IPS DF 4.7 (cell line): ENCODE measurements around the gene GOLGA8K.
"Not testable (repeated sequence)": the region's sequence is repeated elsewhere in the genome, so short reads cannot be mapped to it uniquely, and the experiment has no call there.

Source experiments
- DNase-seq: peaks from one replicate; pipeline ENCODE4 v3.0.0-alpha.2; 2013; ENCODE audit warnings: low spot score; ENCODE audit errors: extremely low read depth

Gene GOLGA8K

GRCh38 chr15:32403192-32403591 is at the start of gene GOLGA8K:
TSS of gene GOLGA8K (minus strand) at chr15:32403292. CDS start at chr15:32403194, 98 bp downstream.
- DNase-seq, result not testable (repeated sequence)

- not testable (repeated sequence) for DNase-seq
These were observed 37.4 kb upstream of the GOLGA8K start for GRCh38 chr15:32440445-32440977.

GRCh38 chr15:32434102-32434963 is 31.2 kb upstream of the GOLGA8K start:
- not testable (repeated sequence) for DNase-seq

GRCh38 chr15:32427635-32428034 is 24.5 kb upstream of the GOLGA8K start:
- DNase-seq, result not testable (repeated sequence)

GRCh38 chr15:32426511-32426910 is 23.4 kb upstream of the GOLGA8K start:
- DNase-seq, result not testable (repeated sequence)

GRCh38 chr15:32407903-32408302 is 4.8 kb upstream of the GOLGA8K start:
- not testable (repeated sequence) for DNase-seq

- not testable (repeated sequence) for DNase-seq
These were observed 6.6 kb downstream of the GOLGA8K start for GRCh38 chr15:32396522-32396921.

GRCh38 chr15:32394745-32395144 is 8.3 kb downstream of the GOLGA8K start:
- not testable (repeated sequence) for DNase-seq

GRCh38 chr15:32388050-32388648 is 14.9 kb downstream of the GOLGA8K start:
- DNase-seq, result not testable (repeated sequence)

- DNase-seq, result not testable (repeated sequence)
These were observed 17.1 kb downstream of the GOLGA8K start for GRCh38 chr15:32385823-32386495.

- DNase-seq, result not testable (repeated sequence)
These were observed 28.9 kb downstream of the GOLGA8K start for GRCh38 chr15:32374185-32374584.

- DNase-seq, result not testable (repeated sequence)
These were observed 29.4 kb downstream of the GOLGA8K start for GRCh38 chr15:32373707-32374106.

- DNase-seq, result not testable (repeated sequence)
These were observed 31.0 kb downstream of the GOLGA8K start for GRCh38 chr15:32372075-32372474.

GRCh38 chr15:32370526-32370925 is 32.6 kb downstream of the GOLGA8K start:
- DNase-seq, result not testable (repeated sequence)

- not testable (repeated sequence) for DNase-seq
These were observed 33.0 kb downstream of the GOLGA8K start for GRCh38 chr15:32370064-32370463.

- DNase-seq, result not testable (repeated sequence)
These were observed 36.6 kb downstream of the GOLGA8K start for GRCh38 chr15:32366492-32366891.

- DNase-seq, result not testable (repeated sequence)
These were observed 37.1 kb downstream of the GOLGA8K start for GRCh38 chr15:32365955-32366354.

- DNase-seq, result not testable (repeated sequence)
These were observed 38.1 kb downstream of the GOLGA8K start for GRCh38 chr15:32364944-32365343.

- DNase-seq, result not testable (repeated sequence)
These were observed 39.6 kb downstream of the GOLGA8K start for GRCh38 chr15:32363449-32363848.

GRCh38 chr15:32361662-32362061 is 41.4 kb downstream of the GOLGA8K start:
- not testable (repeated sequence) for DNase-seq

- not testable (repeated sequence) for DNase-seq
These were observed 44.6 kb downstream of the GOLGA8K start for GRCh38 chr15:32358462-32358861.
